AG04450 (cell line): ENCODE results near the gene SEMA3B. TPM values are rescaled to one million over a fixed set of nuclear protein-coding genes. Genes with fewer than 3 reads are reported as not detected.

Experiments
- CTCF ChIA-PET: fragments of 300-600, 350-600 bp; formaldehyde crosslinking; extraction: SDS; loops from one replicate; lab custom pipeline; 2022; ENCODE audit warnings: antibody characterized with exemption, inconsistent platforms; lab: Charles Lee
- POLR2A ChIA-PET: fragments of 350-600 bp; formaldehyde crosslinking; extraction: SDS; loops from one replicate; lab custom pipeline; 2021; ENCODE audit warnings: antibody characterized with exemption, inconsistent platforms; lab: Yijun Ruan, JAX
- DNase-seq: peaks from one replicate; pipeline ENCODE4 v3.0.0-alpha.2; 2011; ENCODE audit warnings: low read depth, low spot score
- H3K27ac ChIP-seq: one replicate; pipeline ENCODE4 v1.5.1; 2012; ENCODE audit warnings: low read depth, low read length, control low read depth
- H3K27me3 ChIP-seq: one replicate; pipeline ENCODE4 v1.6.0; 2012; ENCODE audit warnings: low read length; ENCODE audit not compliant: control insufficient read depth, insufficient read depth
- H3K4me3 ChIP-seq: 2 replicates; pipeline ENCODE4 v1.5.1; 2011; ENCODE audit warnings: mild to moderate bottlenecking, low read depth, low read length, control low read depth
- H3K9me3 ChIP-seq: 2 replicates; pipeline ENCODE4 v1.5.1; 2012; ENCODE audit warnings: low read length; ENCODE audit not compliant: control insufficient read depth, insufficient read depth
- polyA plus RNA-seq: library from polyadenylated mRNA; depleted of rRNA; stranded (reverse); fragments of >200 nt; gene quantifications from 2 replicates; pipeline ENCODE4 v1.2.3, GENCODE V29; 2011
- TF ChIP-seq, protein P1 (sequence below): IDR thresholded peaks from 2 replicates; pipeline ENCODE4 v1.5.1; 2011; ENCODE audit warnings: low read depth, low read length, control low read depth, inconsistent platforms

The SEMA3B gene
- polyA plus RNA-seq, 1 experiment = 22.0 TPM

GRCh38 chr3:50286322-50287227, 17.6 kb downstream of the SEMA3B start:
- ChIA-PET CTCF (no interaction called here), POLR2A (no interaction called here)
- Histone ChIP-seq H3K27me3 (no peaks in the 10 kb centered on the region), H3K27ac (no peak overlapping the region), H3K9me3 (no peaks in the 10 kb centered on the region; the same call in 1 of the 2 replicates), H3K4me3 (no peak overlapping the region)
- no peak for DNase-seq
- TF ChIP-seq, protein P1, sequence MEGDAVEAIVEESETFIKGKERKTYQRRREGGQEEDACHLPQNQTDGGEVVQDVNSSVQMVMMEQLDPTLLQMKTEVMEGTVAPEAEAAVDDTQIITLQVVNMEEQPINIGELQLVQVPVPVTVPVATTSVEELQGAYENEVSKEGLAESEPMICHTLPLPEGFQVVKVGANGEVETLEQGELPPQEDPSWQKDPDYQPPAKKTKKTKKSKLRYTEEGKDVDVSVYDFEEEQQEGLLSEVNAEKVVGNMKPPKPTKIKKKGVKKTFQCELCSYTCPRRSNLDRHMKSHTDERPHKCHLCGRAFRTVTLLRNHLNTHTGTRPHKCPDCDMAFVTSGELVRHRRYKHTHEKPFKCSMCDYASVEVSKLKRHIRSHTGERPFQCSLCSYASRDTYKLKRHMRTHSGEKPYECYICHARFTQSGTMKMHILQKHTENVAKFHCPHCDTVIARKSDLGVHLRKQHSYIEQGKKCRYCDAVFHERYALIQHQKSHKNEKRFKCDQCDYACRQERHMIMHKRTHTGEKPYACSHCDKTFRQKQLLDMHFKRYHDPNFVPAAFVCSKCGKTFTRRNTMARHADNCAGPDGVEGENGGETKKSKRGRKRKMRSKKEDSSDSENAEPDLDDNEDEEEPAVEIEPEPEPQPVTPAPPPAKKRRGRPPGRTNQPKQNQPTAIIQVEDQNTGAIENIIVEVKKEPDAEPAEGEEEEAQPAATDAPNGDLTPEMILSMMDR = no peak

DNA sequence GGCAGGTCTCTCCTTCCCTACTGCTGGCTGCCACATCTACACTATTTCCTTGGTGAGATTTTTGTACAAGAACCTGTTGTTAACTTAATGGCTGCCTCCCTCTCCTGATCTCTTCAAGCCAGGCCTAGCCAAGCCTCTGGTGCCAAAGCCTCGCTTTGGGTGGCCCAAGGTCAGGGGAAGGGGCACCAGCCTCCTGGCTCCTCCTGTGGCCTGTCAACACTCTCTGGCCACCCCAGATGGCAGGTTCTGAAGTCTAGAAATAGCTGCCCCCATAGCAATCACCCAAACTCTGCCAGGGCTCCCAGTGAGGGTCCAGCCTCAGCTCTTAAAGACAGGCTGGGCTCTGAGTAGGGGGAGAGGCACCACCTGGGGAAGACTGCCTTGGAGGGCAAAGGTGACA, 18.3 kb downstream of the SEMA3B start:
- no peak overlapping the region for H3K4me3 ChIP-seq
- H3K27me3 ChIP-seq = no peaks in the 10 kb centered on the region
- TF ChIP-seq, protein P1 = no peak
- ChIA-PET POLR2A (interaction anchor here (0.9 kb wide), 1 partner anchor 11 kb away, joined by 3 read pairs; no protein-coding TSS in a partner anchor), CTCF (no interaction called here)
- DNase-seq = no peak
- H3K27ac ChIP-seq = no peak overlapping the region
- no peaks in the 10 kb centered on the region; the same call in 1 of the 2 replicates for H3K9me3 ChIP-seq

DNA sequence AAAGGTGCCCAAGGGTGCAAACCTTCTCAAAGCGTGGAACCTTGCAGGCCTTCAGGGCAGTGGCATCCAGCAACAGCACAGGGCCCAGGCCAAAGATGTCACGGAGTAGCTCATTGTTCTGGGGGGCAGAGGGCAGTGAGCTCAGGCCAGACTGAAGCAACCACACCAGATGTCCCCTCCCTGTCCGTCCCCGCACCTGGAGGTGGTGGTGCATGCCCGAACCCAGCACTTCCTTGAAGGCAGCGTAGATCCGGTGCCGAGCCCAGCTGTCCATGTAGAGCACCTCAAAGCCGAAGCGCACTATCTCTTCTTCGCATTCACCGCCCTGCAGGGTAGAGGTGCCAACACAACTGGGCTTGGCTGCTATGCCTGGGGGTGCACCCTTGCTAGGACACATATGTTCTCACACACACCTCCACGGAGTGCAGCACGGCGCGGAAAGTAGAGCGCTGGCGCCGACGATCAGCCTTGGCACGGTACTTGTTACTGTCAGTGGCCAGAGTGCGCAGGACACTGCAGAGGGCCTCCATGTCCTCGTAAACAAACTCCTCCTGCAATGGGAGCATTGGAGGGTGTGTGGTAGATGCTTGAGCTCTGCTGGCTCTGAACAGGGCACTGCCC, 19.6 kb downstream of the SEMA3B start:
- Histone ChIP-seq H3K9me3 (no peaks in the 10 kb centered on the region; the same call in 1 of the 2 replicates), H3K27me3 (no peaks in the 10 kb centered on the region), H3K4me3 (no peak overlapping the region), H3K27ac (no peak overlapping the region)
- POLR2A ChIA-PET = interaction anchor here (0.8 to 0.9 kb wide), 2 partner anchors 10 to 62 kb away, joined by 3 to 4 read pairs; no protein-coding TSS in a partner anchor
- CTCF ChIA-PET = interaction anchor here (0.8 kb wide), 1 partner anchor 17 kb away, joined by 3 read pairs; no protein-coding TSS in a partner anchor
- no peak for DNase-seq
- TF ChIP-seq, protein P1 = no peak

- Histone ChIP-seq H3K27me3 (no peaks in the 10 kb centered on the region), H3K9me3 (no peaks in the 10 kb centered on the region; the same call in 1 of the 2 replicates), H3K4me3 (no peak overlapping the region), H3K27ac (no peak overlapping the region)
- POLR2A ChIA-PET = interaction anchor here (0.8 kb wide), 1 partner anchor 62 kb away, joined by 4 read pairs; no protein-coding TSS in a partner anchor
- TF ChIP-seq, protein P1 = no peak
- no peak for DNase-seq
- CTCF ChIA-PET = interaction anchor here (0.8 kb wide), 1 partner anchor 18 kb away, joined by 3 read pairs; no protein-coding TSS in a partner anchor
These were observed 20.2 kb downstream of the SEMA3B start for GRCh38 chr3:50289130-50289529.
